Measurements from ENCODE around the gene PFDN1.

PFDN1 gene

DNA sequence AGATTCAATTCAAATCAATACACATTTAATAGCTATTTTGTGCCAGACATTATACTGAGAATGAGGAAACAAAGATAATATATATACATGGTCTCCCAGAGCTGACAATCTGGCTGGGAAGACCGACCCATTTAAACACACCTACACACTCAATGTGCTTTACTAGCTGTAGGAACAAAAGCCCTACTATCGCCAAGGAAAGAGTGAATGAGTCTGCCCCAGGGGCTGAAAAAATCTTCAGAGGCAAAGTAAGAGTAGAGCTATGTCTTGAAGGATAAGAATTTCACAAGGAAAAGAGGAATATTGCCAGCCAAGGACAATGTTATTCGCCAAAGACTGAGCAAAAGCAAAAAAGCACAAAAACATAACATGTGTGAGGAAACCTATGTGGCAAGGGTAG is 6.6 kb downstream of the PFDN1 start:
- DNase-seq (ENCODE audit: low read depth) = no peak

DNA sequence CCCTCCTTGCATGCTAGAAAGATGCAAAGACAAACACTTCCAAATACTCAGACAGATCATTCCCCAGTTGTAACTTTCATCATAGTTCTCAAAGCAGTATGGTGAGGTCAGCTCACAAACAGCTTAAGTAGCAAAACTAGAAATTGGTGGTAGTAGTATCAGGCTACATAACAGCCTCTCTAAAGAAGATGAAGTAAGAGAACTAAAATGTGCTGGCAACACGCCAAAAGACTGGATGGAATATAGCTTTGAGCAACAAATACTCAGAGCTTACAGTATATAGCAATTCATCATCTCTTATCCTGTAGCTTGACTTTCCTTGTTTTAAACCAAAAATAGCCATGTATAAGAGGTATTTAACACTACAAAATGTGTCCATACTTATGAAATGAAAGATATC is 7.5 kb downstream of the PFDN1 start:
- no peak for DNase-seq (ENCODE audit: low read depth)

DNA sequence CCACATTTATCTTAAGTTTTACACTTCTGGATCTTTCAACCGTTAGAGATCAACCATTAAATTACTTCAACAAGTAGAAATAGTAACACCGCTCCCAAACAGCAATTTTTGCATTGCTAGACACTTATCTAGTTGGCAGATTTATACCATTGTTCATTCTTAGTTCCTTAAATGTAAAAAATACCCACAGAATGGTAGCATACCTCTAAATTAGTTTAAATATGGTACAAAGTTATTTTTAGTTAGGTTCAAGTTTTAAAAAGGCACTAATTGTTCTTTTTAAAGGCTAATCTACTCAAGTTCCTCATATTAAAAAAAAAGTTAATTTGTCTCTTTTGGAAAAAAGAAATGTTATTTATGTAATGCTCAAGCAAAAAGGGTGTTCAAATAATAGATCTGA is 8.1 kb downstream of the PFDN1 start:
- DNase-seq (ENCODE audit: low read depth) = no peak

DNA sequence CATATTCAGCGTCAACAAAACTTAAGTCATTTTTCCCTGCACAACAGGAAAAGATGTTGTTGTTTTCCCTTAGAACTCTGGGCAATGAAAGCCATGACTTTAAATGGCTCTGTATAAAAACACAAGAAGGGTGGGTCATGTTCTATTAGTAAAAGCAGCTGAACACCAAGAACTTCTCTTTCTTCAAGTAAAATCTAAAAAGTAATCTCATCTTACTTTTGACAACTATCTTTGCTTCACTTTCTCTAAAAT is 9.1 kb downstream of the PFDN1 start:
- DNase-seq (ENCODE audit: low read depth) = no peak

DNA sequence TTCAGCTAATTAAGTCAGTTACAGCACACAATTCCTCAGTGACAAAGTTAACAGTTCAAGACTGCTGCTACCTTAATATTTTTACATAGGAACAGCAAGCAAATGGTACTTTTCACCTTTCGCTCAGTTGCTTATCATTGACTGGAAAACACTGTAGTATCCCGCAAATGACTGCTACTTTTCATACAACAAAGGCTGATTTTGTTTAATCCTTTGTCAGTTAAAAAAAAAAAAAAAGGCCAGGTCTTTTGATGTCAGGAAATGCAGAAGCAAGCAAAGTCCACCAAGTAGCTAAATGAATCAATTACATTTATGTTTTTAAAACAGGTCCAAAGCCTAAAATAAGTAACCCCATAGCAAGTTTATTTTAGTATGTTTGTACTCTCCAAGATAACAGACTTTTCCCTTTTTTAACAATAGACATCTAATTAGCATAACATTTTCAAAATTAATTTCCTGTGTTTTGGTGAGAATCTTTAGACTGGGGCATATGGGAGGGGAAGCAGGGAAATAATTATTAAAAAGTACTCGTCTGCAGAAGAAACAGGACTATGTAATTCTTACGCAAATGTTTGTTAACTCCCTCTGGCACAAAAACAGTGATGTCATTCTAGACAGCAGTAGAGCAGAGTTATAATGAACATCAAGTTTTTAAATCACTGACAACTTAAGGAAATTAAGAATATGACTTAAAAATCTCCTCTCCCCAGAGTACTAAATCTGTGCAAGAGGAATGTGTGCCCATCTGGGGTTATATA is 9.6 kb downstream of the PFDN1 start:
- DNase-seq (ENCODE audit: low read depth) = no peak

DNA sequence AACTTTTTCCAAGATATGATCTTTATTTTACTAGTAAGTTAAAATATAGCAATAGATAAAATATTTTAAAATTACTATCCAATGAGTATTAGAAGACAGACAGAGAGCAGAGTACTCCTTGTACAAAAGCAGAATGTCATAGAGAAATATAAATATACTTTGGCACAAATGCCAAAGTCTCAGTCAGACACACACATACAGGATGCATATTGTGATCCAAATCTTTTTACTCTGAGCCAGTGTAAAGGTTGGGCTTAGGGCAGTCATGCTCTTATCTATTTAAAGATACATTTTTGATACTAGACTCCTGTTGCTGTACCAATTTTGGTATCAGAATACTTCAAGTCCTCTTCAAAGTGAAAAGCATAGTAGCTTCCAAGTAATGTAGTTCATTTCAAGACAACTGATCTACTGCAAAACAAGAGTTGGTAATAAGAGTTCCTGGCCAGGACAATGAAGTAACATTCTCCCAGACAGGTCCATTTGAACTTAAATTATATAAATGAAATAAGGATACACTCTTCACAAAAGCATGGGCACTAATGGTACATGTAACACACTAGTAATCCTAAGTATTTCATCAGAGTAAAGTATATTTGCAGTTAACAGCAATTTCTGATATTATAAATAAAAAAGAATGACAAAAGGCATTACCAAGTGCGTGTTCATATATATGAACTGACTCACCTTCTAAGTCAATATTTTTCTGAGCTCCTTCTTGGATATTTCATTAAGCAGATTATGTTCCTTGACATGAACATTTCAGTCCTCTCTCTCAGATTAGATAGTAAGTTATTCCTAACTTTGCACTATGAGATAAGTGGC is 10.5 kb downstream of the PFDN1 start:
- DNase-seq (ENCODE audit: low read depth) = no peak

DNA sequence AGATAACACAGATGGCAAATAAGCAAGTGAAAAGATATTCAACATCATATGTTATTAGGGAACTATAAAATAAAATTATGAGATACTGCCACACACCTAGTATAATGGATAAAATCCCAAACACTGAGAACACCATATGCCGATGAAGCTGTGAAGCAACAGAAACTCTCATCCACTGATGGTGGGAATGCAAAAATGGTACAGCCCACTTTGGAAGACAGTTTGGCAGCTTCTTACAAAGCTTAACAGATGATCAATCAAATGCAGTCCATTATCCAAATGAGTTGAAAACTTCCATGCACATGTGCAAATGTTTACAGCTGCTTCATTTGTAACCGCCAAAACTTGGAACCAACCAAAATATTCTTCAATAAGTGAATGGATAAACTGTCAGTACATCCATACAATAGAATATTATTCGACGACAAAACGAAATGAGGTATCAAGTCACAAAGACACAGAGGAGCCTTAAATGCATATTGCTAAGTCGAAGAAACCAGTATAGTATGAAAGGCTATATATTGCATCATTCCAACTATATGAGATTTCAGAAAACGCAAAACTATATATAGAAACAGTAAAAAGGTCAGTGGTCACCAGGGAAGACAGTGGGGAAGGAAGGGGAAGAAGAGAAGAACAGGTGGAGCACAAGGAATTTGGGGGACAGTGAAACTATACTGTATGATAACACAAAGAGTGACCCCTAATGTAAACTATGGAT is 14.9 kb downstream of the PFDN1 start:
- DNase-seq (ENCODE audit: low read depth) = no peak

DNA sequence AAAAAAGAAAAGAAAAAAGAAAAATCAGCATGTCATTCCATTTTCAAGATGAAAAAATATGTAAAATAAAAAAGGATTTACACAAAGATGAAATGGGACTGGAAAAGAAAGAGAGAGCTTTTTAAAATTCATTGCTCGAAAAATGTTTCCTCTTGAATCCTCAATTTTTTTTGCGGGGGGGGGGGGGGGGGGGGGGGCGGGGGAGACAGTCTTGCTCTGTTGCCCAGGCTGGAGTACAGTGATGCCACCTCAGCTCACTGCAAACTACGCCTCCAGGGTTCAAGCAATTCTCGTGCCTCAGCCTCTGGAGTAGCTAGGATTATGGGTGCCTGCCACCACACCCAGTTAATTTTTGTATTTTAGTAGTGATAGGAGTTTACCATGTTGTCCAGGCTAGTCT is 16.5 kb downstream of the PFDN1 start:
- DNase-seq (ENCODE audit: low read depth) = no peak

DNA sequence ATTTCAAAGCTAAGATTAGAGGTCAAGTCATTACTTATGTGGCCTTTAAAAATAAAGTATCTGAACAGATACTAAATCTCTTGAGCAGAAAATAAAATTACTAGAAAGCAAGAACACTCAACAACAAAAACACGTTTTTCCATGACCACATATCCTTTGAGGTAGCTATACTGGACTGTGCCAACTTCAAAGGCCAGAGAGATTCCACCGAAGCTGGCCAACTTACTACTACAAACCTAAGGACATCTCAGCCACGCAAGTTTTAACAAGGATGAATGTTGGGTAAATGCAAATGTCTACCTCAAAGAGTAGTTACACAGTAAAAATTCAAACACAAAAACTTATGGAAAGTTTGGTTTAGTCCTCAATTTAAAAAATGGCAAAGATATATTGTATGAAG is 18.9 kb downstream of the PFDN1 start:
- no peak for DNase-seq (ENCODE audit: low read depth)

DNA sequence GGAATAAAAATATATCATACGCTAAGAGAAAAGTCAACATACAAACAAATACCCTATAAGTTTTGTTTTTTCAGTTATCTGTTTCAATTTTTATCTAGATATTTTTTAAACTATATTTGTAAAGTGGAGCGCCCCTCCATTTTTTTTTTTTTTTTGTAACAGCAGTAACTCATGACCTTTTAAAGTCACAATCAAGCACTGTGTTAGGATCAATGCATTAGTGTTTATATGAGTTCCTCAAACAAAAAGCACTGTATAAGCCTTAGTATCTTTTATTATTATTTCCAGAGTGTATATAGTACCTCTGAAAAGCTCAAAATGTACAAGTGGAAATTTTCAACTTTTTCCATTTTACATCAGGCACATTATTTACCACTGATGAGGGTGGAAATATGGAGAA is 20.6 kb downstream of the PFDN1 start:
- DNase-seq (ENCODE audit: low read depth) = no peak

DNA sequence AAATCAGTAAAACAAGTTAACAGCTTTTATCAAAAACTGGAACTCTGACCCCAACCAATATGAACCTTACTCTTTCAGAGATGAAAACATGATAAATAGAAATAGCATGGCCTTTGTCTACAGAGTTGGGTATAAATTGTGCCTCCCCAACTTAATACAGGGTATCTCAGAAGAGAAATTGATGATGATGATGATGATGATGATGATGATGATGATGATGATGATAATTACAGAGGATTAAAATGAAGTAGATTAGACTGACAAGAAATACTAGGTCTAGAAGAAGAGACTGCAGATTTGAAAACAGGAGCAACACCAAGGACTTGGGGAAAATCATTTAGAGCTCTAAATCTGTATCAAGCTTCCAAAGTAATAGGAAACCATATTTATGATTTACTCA is 27.1 kb downstream of the PFDN1 start:
- no peak for DNase-seq (ENCODE audit: low read depth)

DNA sequence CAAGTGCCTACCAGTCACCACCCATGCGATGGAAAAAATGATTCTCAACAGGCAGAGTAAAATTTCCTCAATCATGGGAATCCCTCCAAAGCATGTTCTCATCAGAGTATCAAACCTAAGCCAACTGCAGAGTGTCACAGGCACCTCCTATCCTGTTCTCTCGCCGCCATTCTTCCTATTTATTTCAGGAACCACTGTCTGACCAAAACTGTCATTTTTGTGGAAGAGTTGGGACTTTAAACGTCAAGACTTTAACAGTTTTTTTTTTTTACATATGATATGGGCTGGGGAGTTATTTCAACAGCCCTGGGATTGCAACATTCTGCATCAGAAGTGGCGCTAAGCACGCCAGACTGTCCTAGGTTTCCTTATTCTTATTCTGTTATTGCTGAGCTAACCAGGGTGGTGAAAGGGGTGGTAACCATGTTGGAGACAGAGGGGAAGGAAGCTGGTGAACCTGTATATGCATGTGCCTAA is 29.5 kb downstream of the PFDN1 start:
- DNase-seq (ENCODE audit: low read depth) = no peak

DNA sequence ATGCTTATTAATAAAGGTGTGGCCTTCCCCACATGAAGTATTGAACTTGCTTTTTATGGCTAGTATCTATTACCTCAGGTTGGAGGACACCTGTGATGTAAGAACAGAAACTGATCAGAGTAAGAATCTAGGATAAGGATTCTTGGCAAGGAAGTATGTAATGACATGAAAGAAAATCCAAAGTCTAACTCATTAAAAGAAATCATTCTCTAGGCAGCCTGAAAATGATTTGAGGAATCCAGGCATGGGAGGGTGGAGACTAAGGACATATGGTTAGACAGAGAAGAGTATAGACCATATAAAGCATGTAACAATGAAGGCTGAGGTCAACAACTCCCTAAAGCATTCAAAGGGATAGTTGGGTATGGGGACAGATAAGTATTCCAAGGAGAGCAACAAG is 32.9 kb downstream of the PFDN1 start:
- no peak for DNase-seq (ENCODE audit: low read depth)

DNA sequence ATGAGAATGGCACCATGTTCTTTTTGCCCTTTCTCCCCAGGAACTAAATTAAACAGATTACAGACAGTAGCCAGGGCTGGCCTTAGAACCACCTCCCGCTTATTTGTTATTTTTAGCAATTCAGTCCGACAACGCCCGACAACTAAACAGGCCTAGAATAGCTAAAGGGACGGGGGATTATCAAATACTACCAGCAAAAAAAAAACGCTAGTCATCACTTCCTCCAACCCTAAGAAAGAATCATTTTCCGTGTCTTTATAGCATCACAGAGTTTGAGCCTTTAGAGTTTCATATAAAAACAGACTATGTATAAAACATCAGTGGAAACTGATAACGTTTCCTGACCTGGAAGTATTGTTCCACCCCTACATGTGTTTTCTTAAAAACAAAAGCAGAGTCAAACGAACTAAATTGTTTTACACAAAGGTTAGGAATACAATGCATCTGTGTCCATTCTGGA is 35.3 kb downstream of the PFDN1 start:
- DNase-seq (ENCODE audit: low read depth) = no peak

DNA sequence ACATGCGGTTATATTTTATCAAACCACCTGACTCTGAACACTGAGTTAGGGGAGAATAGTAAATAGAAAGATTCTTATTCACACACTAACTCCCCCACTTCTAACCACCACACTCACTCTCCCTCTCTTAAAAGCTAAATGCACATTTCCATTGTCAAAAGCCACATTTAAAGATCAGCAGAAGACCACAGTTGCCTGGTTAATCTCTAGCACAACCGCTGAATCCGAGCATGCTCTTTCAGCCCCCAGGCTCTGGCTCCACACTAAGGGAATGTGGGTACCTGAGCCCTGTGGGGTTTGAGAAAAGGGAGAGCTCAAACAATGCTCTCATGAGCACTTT is 35.7 kb downstream of the PFDN1 start:
- no peak for DNase-seq (ENCODE audit: low read depth)

DNA sequence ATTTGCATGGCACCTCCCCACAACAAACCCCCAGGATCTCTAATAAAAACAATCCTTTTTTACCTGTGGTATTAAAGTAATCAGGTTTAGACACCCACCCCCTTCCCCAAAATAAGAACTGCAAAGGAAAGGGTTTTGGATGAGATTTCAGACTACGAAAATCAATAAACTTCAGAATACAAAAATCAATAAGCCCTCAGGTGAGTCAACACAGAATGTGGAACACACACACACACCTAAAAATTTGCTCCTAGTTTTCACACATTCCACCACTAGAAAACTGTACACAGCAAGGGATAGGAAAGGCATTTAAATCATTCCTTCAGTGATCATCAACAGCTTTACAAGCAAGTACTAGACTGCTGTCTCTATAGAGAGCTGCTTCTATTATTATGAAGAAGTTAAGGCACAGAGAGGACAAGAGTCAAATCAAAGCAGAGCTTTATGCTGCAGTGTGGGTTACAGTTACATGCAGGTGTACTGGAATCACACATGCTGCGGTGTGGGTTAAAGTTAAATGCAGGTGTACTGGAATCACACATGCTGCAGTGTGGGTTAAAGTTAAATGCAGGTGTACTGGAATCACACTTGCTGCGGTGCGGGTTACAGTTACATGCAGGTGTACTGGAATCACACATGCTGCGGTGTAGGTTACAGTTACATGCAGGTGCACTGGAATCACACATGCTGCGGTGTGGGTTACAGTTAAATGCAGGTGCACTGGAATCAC is 36.3 kb downstream of the PFDN1 start:
- no peak for DNase-seq (ENCODE audit: low read depth)

DNA sequence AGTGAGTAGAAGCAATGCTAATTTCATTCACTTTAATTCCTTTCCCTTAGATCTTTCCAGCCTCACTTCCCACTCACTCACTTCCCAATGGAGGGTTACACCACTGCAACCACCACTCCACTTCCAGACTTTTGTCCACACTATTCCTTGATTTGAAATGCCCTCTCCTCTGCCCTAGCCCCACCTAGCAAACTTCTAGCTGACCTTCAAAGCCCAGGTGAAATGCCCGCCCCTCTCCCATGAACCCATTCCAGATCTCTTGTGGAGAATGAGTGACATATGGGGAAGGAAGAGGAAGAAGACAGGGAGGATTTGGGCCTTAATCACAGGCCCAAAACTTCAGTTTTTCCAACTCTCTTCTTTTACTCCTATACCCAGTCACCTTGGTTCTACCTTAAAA is 37.1 kb downstream of the PFDN1 start:
- DNase-seq (ENCODE audit: low read depth) = no peak

DNA sequence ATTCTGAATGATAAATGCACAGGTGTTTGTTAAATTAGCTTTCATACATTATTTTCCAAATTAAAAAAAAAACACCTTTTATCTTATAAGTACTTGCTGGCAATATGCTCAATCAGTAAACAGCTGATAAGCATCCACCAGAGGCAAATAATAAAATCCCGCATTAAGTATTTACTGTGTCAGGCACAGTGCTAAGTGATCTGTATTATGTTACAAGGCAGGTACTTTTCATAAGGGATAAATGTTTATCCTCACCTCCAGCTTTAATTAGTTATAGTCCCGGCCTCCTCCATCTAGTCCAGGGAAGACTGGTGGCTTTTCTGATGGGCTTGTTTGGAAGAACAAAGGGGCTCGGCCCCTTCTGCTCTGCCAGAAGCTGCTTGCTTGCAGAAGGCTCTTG is 40.1 kb downstream of the PFDN1 start:
- no peak for DNase-seq (ENCODE audit: low read depth)

DNA sequence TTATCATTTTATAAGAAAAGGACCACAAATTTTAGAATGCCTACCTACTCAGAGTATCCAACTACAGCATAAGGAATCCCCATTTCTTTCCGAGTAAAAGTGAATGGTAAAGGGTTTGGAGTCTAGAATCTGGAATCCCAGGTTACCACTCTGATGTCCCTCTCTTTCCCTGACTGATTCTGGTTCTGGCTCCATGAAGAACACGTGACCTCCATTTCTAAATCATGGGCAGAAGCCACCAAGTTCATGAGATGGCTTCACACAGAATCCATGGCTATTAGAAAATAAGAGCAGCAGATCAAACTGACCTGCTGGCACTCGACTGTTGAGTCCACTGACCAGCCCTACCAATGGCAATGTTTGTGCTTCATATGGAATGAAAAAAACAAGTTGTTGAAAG is 40.7 kb downstream of the PFDN1 start:
- no peak for DNase-seq (ENCODE audit: low read depth)

DNA sequence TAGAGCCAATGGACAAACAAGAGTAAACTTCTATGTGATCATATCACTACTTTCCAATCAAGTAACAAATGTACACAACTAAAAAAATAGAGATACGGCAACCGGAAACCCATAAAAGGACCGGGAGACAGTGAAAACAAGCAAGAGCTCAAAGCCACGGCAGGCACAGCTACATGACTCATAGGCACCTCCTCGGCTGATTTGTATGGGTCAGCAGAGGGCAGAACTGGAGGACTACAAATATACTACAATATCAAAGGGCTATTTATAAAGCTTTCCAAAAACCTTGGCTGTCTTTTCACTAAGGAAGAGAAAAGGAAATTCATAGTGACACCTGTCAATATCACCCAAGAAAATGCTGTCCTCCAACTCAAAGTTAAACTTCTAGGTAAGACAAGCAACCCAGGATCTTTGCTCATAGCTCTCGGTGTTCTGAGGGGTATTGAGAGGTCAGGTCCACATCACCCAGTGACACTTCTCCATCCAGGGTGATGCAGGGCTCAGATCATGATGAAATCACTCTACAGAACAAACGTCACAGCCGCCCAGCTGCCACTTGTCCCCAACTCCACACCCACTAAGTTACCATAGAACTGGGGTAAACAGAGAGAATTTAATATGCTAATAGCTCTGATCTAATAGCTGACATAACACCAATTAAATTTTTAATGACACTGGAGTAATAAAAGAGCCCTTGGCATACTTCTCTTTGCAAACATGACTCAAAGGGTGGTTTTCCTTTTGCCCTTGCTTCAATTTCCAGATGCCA is 41.3 kb downstream of the PFDN1 start:
- DNase-seq (ENCODE audit: low read depth) = no peak

DNA sequence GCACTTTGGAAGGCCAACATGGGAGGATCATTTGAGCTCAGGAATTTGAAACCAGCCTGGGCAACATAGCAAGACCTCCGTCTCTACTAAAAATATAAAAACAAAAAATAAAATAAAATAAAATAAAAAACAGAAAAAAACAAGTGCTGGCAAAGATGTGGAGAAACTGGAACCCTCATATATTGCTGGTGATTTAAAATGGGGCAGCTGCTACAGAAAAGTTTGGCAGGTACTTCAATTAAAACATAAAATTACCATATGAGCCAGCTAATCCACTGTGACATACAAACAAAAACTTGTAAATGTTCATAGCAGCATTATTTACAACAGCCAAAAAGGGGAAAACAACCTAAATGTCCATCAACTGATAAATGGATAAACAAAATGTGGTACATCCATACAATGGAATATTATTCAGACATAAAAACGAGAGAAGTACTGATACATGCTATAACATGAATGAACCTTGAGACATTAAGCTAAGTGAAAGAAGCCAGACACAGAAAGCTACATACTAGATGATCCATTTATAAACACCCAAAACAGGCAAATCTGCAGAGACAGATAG is 42.7 kb downstream of the PFDN1 start:
- DNase-seq (ENCODE audit: low read depth) = no peak

All from activated gamma-delta T cell treated with anti-CD3 and anti-CD28 coated beads, Interleukin-2, amount 50 U/mL, for 16 hours (primary cell).